Measurements from ENCODE around the gene DNAJC9. TPM values are rescaled to one million over a fixed set of nuclear protein-coding genes. Genes with fewer than 3 reads are reported as not detected.
"Not testable (repeated sequence)": the region's sequence is repeated elsewhere in the genome, so short reads cannot be mapped to it uniquely, and the experiment has no call there.

Gene DNAJC9
- 50.3 and 70.6 TPM in 2 replicates for total RNA-seq (2014; rRNA removed; shearing (Covaris generic))

GRCh38 chr10:73246646-73247508 is at the start of gene DNAJC9:
Gene DNAJC9 (minus strand): TSS chr10:73247255. CDS start chr10:73247189, 66 bp downstream.
- DNase-seq (ENCODE audit: low read depth) = peak; percentile 96

- no peak for DNase-seq (ENCODE audit: low read depth)
Measured at GRCh38 chr10:73293461-73293860, 46.4 kb upstream of the DNAJC9 start.

- DNase-seq (ENCODE audit: low read depth) = no peak
Measured at GRCh38 chr10:73289958-73290357, 42.9 kb upstream of the DNAJC9 start.

- no peak for DNase-seq (ENCODE audit: low read depth)
Measured at GRCh38 chr10:73287441-73287840, 40.4 kb upstream of the DNAJC9 start.

- no peak for DNase-seq (ENCODE audit: low read depth)
Measured at GRCh38 chr10:73281097-73281496, 34.0 kb upstream of the DNAJC9 start.

GRCh38 chr10:73264423-73264822 is 17.4 kb upstream of the DNAJC9 start:
- no peak for DNase-seq (ENCODE audit: low read depth)

GRCh38 chr10:73263693-73264347 is 16.8 kb upstream of the DNAJC9 start:
- DNase-seq (ENCODE audit: low read depth) = no peak

- DNase-seq (ENCODE audit: low read depth) = no peak
Measured at GRCh38 chr10:73262880-73263555, 16.0 kb upstream of the DNAJC9 start.

- peak; percentile 81 for DNase-seq (ENCODE audit: low read depth)
Measured at GRCh38 chr10:73262105-73262730, 15.2 kb upstream of the DNAJC9 start.

- DNase-seq (ENCODE audit: low read depth) = no peak
Measured at GRCh38 chr10:73261362-73261995, 14.4 kb upstream of the DNAJC9 start.

- not testable (repeated sequence) for DNase-seq (ENCODE audit: low read depth)
Measured at GRCh38 chr10:73258612-73259011, 11.6 kb upstream of the DNAJC9 start.

- no peak for DNase-seq (ENCODE audit: low read depth)
Measured at GRCh38 chr10:73253225-73253555, 6.1 kb upstream of the DNAJC9 start.

GRCh38 chr10:73252445-73253224 is 5.6 kb upstream of the DNAJC9 start, which contains the start of gene MRPS16:
Gene MRPS16 (minus strand): TSS chr10:73252644. CDS start chr10:73252482, 162 bp downstream.
- peak; percentile 96 for DNase-seq (ENCODE audit: low read depth)

- peak; percentile 11 for DNase-seq (ENCODE audit: low read depth)
Measured at GRCh38 chr10:73251683-73252444, 4.8 kb upstream of the DNAJC9 start.

- DNase-seq (ENCODE audit: low read depth) = no peak
Measured at GRCh38 chr10:73248259-73248724, 1.2 kb upstream of the DNAJC9 start.

GRCh38 chr10:73247509-73248258 is 629 bp upstream of the DNAJC9 start:
- no peak for DNase-seq (ENCODE audit: low read depth)

- DNase-seq (ENCODE audit: low read depth) = no peak
Measured at GRCh38 chr10:73246322-73246645, 771 bp downstream of the DNAJC9 start.

GRCh38 chr10:73244866-73245477 is 2.1 kb downstream of the DNAJC9 start:
- no peak for DNase-seq (ENCODE audit: low read depth)

GRCh38 chr10:73239908-73240307 is 7.1 kb downstream of the DNAJC9 start:
- DNase-seq (ENCODE audit: low read depth) = no peak

All from Daoy (cell line).